IMR-90 (cell line): Measurements from ENCODE around the gene CBR1. TPM values are rescaled to one million over a fixed set of nuclear protein-coding genes. Genes with fewer than 3 reads are reported as not detected.

ENCODE experiments used
- ATAC-seq: fragments of 200-7000 bp; cut with Tn5 transposase; 2 replicates; pipeline ENCODE4 v1.9.1; 2020; ENCODE audit warnings: low read depth, mild to moderate bottlenecking, moderate library complexity
- BruUV-seq: library from RNA; stranded (reverse); fragments of 400-500 nt; replicated peaks from 2 replicates; lab custom pipeline; 2021; lab: Mats Ljungman, UMichigan
- CTCF ChIA-PET: fragments of 300-600 bp; formaldehyde crosslinking; extraction: SDS; loops from one replicate; lab custom pipeline; 2021; ENCODE audit warnings: antibody characterized with exemption; lab: Yijun Ruan, JAX
- POLR2A ChIA-PET: fragments of 300-600 bp; sonication (Branson Sonifier 250); formaldehyde crosslinking; loops from one replicate; lab custom pipeline; 2022; ENCODE audit warnings: antibody characterized with exemption; ENCODE audit not compliant: unreplicated experiment; lab: Charles Lee
- DNase-seq: peaks from one replicate; pipeline ENCODE4 v3.0.0; 2013
- H2AFZ ChIP-seq: replicated peaks from 2 replicates; pipeline ENCODE3; 2013; ENCODE audit warnings: low read length, mild to moderate bottlenecking; ENCODE audit not compliant: poor library complexity
- H2AK5ac ChIP-seq: 2 replicates; pipeline ENCODE4 v1.6.1; 2013; ENCODE audit warnings: low read depth, low read length, inconsistent platforms
- H2AK9ac ChIP-seq: replicated peaks from 2 replicates; pipeline ENCODE3; 2013; ENCODE audit warnings: mild to moderate bottlenecking, low read depth, low read length, moderate library complexity; ENCODE audit not compliant: poor library complexity
- H2BK120ac ChIP-seq: 2 replicates; pipeline ENCODE4 v1.6.1; 2013; ENCODE audit warnings: low read depth, low read length, inconsistent platforms
- H2BK15ac ChIP-seq: 3 replicates; pipeline ENCODE4 v1.6.1; 2013; ENCODE audit warnings: low read depth, low read length, inconsistent platforms
- H2BK20ac ChIP-seq: 2 replicates; pipeline ENCODE4 v1.6.1; 2013; ENCODE audit warnings: low read depth, mild to moderate bottlenecking, inconsistent platforms, low read length, moderate library complexity
- H2BK5ac ChIP-seq: 2 replicates; pipeline ENCODE4 v1.6.1; 2013; ENCODE audit warnings: mild to moderate bottlenecking, low read depth, low read length, inconsistent platforms; ENCODE audit not compliant: poor library complexity, severe bottlenecking
- H3K14ac ChIP-seq: replicated peaks from 2 replicates; pipeline ENCODE4 v1.6.1; 2013; ENCODE audit warnings: low read depth, low read length, inconsistent platforms
- H3K18ac ChIP-seq: 2 replicates; pipeline ENCODE4 v1.6.1; 2013; ENCODE audit warnings: low read depth, low read length, control low read depth
- H3K23ac ChIP-seq: 2 replicates; pipeline ENCODE4 v1.6.1; 2013; ENCODE audit warnings: low read depth, low read length, inconsistent platforms
- H3K27ac ChIP-seq: 2 replicates; pipeline ENCODE4 v1.5.1; 2013; ENCODE audit warnings: mild to moderate bottlenecking, control low read depth, low read length; ENCODE audit not compliant: insufficient read depth
- H3K27me3 ChIP-seq: 2 replicates; pipeline ENCODE4 v1.6.1; 2013; ENCODE audit warnings: low read length; ENCODE audit not compliant: control insufficient read depth, insufficient read depth
- H3K36me3 ChIP-seq: 2 replicates; pipeline ENCODE4 v1.6.1; 2013; ENCODE audit warnings: low read length, mixed read lengths; ENCODE audit not compliant: control insufficient read depth, insufficient read depth
- H3K4ac ChIP-seq: 2 replicates; pipeline ENCODE4 v1.6.1; 2013; ENCODE audit warnings: low read depth, low read length, inconsistent platforms
- H3K4me1 ChIP-seq: 2 replicates; pipeline ENCODE4 v1.6.1; 2013; ENCODE audit warnings: low read length, mixed read lengths; ENCODE audit not compliant: control insufficient read depth, insufficient read depth
- H3K4me2 ChIP-seq: 2 replicates; pipeline ENCODE4 v1.6.1; 2013; ENCODE audit warnings: low read depth, mild to moderate bottlenecking, control low read depth, low read length, moderate library complexity
- H3K4me3 ChIP-seq: 2 replicates; pipeline ENCODE4 v1.5.1; 2013; ENCODE audit warnings: low read depth, mild to moderate bottlenecking, control low read depth, low read length, moderate library complexity; ENCODE audit not compliant: insufficient read depth
- H3K56ac ChIP-seq: 2 replicates; pipeline ENCODE4 v1.6.1; 2013; ENCODE audit warnings: low read length, inconsistent platforms; ENCODE audit not compliant: insufficient read depth; ENCODE audit errors: extremely low read depth
- H3K79me1 ChIP-seq, 2 experiments: 2 replicates each; pipeline ENCODE4 v1.6.1; 2013; ENCODE audit warnings: low read length in 2 of 2, inconsistent platforms in 1 of 2, low read depth in 1 of 2
- H3K9ac ChIP-seq: 2 replicates; pipeline ENCODE4 v1.6.1; 2013; ENCODE audit warnings: low read depth, low read length, control low read depth
- H3K9me1 ChIP-seq: 2 replicates; pipeline ENCODE4 v1.6.1; 2013; ENCODE audit warnings: low read length, inconsistent platforms; ENCODE audit not compliant: insufficient read depth
- H3K9me3 ChIP-seq: 2 replicates; pipeline ENCODE4 v1.6.1; 2013; ENCODE audit warnings: low read length; ENCODE audit not compliant: control insufficient read depth, insufficient read depth
- H4K20me1 ChIP-seq: 2 replicates; pipeline ENCODE4 v1.6.1; 2013; ENCODE audit warnings: low read length, inconsistent platforms; ENCODE audit not compliant: insufficient read depth
- H4K5ac ChIP-seq: 2 replicates; pipeline ENCODE4 v1.6.1; 2013; ENCODE audit warnings: mild to moderate bottlenecking, low read depth, low read length, control low read depth
- H4K8ac ChIP-seq, 2 experiments: 2 replicates each; pipeline ENCODE4 v1.6.1; 2013; ENCODE audit warnings: low read depth in 2 of 2, low read length in 2 of 2, control low read depth in 1 of 2, inconsistent platforms in 1 of 2
- H4K91ac ChIP-seq: 2 replicates; pipeline ENCODE4 v1.6.1; 2013; ENCODE audit warnings: low read depth, low read length, inconsistent platforms; ENCODE audit not compliant: insufficient read depth
- WGBS, 2 experiments: methylation state at CpG; one replicate each; pipeline versions ENCODE4 v1.1.5 to v1.1.7; 2013; ENCODE audit warnings: missing lambda C conversion rate in 2 of 2; ENCODE audit not compliant: insufficient read length in 1 of 2; ENCODE audit errors: extremely low coverage in 2 of 2; 5-methylcytosine and 5-hydroxymethylcytosine counted together
- dilution Hi-C: fragments of 300-500 bp; cut with HindIII; formaldehyde crosslinking; loops from one replicate; pipeline ENCODE4 v1.14.3; 2018; ENCODE audit warnings: low sequenced_read_pairs; ENCODE audit not compliant: unreplicated experiment
- in situ Hi-C: fragments of 300-500 bp; cut with MboI; formaldehyde crosslinking; loops from 3 replicates; pipeline ENCODE4 v1.14.3; 2019; ENCODE audit warnings: low sequenced_read_pairs, inconsistent platforms, mixed read lengths
- intact Hi-C: fragments of 100-400 bp; cut with micrococcal nuclease; formaldehyde crosslinking; loops from 2 replicates; pipeline ENCODE4 v1.10.0; 2022
- polyA plus RNA-seq, 3 experiments: library from polyadenylated mRNA; depleted of rRNA; stranded (reverse); fragments of >200 nt; gene quantifications; 2 replicates each; pipeline ENCODE4 v1.2.3, GENCODE V29; 2012; ENCODE audit warnings: low replicate concordance in 1 of 3
- total RNA-seq: library from RNA; depleted of rRNA; stranded (reverse); fragments of >200 nt; gene quantifications from 2 replicates; pipeline ENCODE4 v1.2.3, GENCODE V29; 2012
- TF ChIP-seq, protein P1 (sequence below): conservative IDR thresholded peaks from 2 replicates; pipeline ENCODE4 v1.5.1; 2012; ENCODE audit warnings: mild to moderate bottlenecking, low read depth, low read length, improper control_type of control experiment

Gene CBR1
- total and polyA plus RNA-seq, 2 of the 4 experiments (the other 2 are of a cell fraction): 122 to 222 TPM

DNA sequence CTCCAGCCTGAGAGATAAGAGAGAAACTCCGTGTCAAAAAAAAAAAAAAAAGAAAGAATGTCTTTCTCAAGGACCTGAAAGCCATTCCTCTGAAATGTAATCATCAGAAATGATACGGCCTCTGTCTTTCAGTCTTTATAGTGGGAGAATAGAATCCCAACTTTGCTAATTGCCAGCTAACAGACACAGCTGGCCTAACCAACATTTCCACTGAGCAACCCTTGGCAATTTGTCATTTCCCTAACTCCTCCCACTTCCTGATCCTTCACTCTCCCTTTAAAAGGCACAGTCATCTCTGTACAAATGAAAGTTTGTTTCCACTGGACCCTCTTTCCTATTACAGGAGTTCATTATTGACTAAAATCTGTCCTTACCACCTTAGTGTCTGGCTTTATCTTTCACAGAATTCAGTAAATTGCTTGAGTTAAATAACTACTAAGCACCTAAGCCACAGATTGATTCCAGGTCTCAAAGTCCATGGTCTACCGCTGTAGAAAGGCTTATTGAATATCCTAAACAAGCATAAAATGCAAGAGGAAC, 4.3 kb upstream of the CBR1 start:
- Histone ChIP-seq H3K23ac (no peak overlapping the region), H3K9ac (no peak overlapping the region), H2BK20ac (peak overlapping the region; percentile 42; the same call in 1 of the 2 replicates), H3K36me3 (no peaks in the 10 kb centered on the region), H3K27ac (no peak overlapping the region), H3K79me1 (peaks cover 7 to 14% of the 10 kb centered on the region in 2 experiments; a peak in 3 of 4 replicates), H3K9me3 (peaks cover 7% of the 10 kb centered on the region), H2BK5ac (peak overlapping the region; percentile 31), H4K5ac (peak overlapping the region; percentile 64; the same call in 1 of the 2 replicates), H3K9me1 (peaks cover 3% of the 10 kb centered on the region; the same call in 1 of the 2 replicates), H3K4me2 (no peak overlapping the region), H3K4me1 (no peaks in the 10 kb centered on the region), H4K8ac (peak overlapping the region; percentile 56 to 61; a peak in 3 of 4 replicates), H2AFZ (no peak overlapping the region), H3K27me3 (no peaks in the 10 kb centered on the region), H2BK15ac (0 out of 3 replicates have a peak overlapping the region, but pooled peaks have one; percentile 46), H2AK9ac (no peak overlapping the region), H4K20me1 (no peaks in the 10 kb centered on the region), H3K4ac (peak overlapping the region; percentile 25; the same call in 1 of the 2 replicates), H3K56ac (no peak overlapping the region), H3K18ac (peak overlapping the region; percentile 50; the same call in 1 of the 2 replicates), H4K91ac (no peak overlapping the region; the same call in 1 of the 2 replicates), H2BK120ac (no peak overlapping the region; the same call in 1 of the 2 replicates), H3K4me3 (no peak overlapping the region), H2AK5ac (no peak overlapping the region), H3K14ac (no peak overlapping the region)
- POLR2A ChIA-PET: no interaction called here
- in situ Hi-C loops: no loop called here
- CTCF ChIA-PET: interaction anchor here (0.7 kb wide), 1 partner anchor 1500 kb away, joined by 3 read pairs; no protein-coding TSS in a partner anchor
- dilution Hi-C loops: no loop called here
- WGBS, 2 experiments: no CpG with 5 or more reads among the region's 3 CpGs
- TF ChIP-seq, protein P1, sequence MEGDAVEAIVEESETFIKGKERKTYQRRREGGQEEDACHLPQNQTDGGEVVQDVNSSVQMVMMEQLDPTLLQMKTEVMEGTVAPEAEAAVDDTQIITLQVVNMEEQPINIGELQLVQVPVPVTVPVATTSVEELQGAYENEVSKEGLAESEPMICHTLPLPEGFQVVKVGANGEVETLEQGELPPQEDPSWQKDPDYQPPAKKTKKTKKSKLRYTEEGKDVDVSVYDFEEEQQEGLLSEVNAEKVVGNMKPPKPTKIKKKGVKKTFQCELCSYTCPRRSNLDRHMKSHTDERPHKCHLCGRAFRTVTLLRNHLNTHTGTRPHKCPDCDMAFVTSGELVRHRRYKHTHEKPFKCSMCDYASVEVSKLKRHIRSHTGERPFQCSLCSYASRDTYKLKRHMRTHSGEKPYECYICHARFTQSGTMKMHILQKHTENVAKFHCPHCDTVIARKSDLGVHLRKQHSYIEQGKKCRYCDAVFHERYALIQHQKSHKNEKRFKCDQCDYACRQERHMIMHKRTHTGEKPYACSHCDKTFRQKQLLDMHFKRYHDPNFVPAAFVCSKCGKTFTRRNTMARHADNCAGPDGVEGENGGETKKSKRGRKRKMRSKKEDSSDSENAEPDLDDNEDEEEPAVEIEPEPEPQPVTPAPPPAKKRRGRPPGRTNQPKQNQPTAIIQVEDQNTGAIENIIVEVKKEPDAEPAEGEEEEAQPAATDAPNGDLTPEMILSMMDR: no peak
- no TSS peak for BruUV-seq
- ATAC-seq (no peak), DNase-seq (peak; percentile 65)
- intact Hi-C loops: no loop called here
